GM03348 (cell line): Measurements from ENCODE around the gene RAD51B.
"Not testable (repeated sequence)": the region's sequence is repeated elsewhere in the genome, so short reads cannot be mapped to it uniquely, and the experiment has no call there.

ENCODE experiments used
- DNase-seq: peaks from one replicate; pipeline ENCODE4 v3.0.0; 2012; ENCODE audit warnings: low spot score

RAD51B gene

DNA sequence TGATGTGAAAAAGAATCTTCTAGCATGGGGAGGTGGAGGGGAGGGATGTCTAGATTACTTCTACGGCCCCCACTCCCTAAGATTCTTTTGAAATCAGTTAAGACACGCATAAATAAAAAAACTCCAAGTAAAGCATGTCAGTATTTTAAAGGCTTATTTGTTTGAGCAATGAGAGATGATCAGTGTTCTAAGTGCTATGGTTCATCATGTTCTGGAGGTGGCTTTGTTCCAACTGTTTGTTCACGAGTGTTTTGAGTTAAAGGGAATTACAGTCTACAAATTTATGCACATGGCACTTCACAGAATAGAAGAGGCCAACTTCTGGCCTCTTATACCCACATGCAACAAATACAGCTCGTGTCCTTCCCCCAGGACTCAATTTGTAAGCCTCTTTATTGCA is 394.9 kb downstream of the RAD51B start:
- no peak for DNase-seq

DNA sequence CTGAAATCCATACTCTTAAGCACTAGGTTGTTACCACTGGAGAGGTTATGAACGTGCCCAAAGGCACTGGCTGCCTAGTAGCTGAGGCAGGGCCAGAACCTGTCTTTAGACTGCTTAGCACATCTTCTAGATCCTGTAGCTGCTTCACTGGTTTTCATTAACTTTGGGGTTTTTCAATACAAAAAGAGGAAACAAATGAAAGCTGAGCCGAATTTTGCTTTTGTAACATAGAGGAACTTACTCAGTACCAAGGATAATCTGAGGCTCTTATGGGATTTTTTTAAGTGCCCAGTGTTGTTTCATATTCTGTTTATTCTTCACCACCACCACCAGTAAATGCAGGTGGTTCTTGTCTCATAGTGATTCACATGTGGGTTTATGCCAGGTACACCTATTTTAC is 396.1 kb downstream of the RAD51B start:
- no peak for DNase-seq

DNA sequence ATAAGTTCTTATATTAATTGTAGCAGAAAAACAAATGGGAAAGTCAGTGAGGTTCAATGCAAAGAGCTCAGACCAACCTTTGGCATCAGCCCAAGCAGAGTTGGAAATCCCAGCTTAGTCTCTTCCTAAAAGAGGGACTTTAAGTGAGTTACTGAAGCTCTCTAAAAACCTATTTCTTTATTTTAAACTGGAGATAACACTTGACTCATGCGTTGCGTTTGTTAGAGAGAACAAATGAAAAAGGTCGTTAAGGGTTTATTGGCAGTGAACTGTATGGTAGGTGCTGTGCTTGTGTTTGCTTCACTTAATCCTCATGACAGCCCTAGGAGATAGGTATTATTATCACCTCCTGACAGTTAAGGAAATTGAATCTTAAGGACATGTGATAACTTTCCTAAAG is 396.5 kb downstream of the RAD51B start:
- no peak for DNase-seq

DNA sequence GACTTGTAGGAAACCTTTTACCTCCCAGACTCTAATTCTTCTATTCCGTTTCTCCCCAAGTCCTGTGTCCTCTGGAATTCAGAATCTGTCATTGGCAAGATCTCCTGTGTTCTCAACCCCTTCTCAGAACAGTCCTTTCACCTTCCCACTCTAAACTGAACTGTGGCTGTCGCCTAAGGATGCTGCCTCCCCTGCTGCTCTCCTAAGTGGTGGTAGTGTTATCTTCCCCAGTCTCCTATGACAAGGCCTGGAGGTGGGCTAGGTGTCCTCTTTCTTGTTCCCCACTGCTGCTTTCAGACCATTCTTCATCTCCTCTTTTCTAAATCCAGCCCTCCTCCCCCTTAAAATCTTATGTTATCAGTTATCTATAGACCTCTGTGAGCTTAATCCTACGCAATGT is 397.4 kb downstream of the RAD51B start:
- no peak for DNase-seq

DNA sequence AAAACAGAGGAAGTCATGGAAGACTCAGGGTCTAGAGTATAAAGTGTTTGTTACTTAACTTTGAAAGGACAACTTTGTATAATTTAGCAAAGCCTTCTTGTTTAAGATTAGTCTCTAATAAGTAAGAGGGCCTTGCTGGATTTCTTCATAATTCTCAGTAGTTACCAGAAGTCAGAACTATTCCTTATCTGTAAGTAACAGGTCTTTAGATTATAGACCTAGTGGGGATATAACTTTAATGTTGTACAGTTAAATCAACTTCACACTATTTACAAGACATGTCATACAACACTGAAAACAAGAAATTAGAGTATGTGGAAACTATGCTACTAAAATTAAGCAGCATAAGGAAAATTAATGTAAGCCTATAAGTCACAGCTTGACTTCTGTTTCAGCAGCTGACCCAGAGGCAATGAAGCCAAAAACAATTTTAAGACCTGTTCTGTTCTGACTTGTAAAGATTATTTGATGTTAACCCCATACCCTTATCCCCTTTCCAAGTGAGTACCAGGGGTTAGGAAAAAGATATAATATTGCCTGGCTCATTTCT is 398.3 kb downstream of the RAD51B start:
- DNase-seq = no peak

DNA sequence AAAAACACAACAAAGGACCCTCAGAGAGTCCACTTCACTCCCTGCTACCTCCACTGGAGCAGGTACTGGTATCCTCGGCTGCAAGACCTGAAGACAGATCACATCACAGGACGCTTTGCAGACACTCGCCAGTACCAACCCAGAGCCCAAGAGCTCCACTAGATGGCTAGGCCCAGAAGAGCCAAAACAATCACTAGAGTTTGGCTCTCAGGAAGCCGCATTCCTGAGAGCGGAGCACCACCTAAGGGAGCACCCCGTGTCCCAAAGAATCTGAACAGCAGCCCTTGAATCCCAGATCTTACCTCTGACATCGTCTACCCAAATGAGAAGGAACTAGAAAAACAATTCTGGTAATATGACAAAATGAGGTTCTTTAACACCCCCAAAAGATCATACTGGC is 399.8 kb downstream of the RAD51B start:
- DNase-seq = no peak

DNA sequence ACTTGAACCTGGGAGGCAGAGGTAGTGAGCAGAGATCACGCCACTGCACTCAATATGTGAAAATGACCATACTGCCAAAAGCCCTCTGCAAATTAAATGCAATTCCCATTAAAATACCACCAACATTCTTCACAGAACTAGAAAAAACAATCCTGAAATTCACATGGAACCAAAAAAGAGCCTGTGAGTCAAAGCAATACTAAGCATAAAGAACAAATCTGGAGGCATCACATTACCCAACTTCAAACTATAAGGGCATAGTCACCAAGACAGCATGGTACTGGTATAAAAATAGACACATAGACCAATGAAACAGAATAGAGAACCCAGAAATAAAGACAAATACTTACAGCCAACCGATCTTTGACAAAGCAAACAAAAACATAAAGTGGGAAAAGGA is 401.5 kb downstream of the RAD51B start:
- DNase-seq = not testable (repeated sequence)

DNA sequence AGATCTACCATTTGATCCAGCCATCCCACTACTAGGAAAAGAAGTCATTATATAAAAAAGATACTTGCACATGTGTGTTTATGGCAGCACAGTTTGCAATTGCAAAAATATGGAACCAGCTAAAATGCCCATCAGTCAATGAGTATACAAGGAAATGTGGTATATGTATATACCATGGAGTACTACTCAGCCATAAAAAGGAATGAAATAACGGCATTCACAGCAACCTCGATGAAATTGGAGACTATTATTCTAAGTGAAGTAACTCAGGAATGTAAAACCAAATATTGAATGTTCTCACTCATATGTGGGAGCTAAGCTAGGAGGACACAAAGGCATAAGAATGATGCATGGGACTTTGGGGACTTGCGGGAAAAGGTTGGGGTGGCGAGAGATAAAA is 402.6 kb downstream of the RAD51B start:
- no peak for DNase-seq

DNA sequence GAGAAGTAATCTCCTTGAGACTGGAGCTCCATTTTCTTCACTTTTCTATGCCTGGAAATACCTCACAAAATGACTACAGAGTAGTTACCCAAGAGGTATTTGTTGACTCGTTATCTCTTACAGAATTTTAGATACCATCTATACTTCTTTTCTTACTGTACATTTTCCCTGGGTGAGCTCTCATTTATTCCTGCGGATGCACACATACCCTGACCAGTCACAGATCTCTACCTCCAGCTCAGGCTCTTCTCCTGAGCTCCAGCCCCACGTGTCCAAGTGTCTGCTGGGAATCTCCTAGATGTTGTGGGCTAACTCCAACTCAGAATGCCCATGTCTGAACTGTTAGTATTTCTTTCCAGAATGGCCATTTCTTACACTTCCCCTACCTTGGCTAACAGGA is 403.1 kb downstream of the RAD51B start:
- no peak for DNase-seq

DNA sequence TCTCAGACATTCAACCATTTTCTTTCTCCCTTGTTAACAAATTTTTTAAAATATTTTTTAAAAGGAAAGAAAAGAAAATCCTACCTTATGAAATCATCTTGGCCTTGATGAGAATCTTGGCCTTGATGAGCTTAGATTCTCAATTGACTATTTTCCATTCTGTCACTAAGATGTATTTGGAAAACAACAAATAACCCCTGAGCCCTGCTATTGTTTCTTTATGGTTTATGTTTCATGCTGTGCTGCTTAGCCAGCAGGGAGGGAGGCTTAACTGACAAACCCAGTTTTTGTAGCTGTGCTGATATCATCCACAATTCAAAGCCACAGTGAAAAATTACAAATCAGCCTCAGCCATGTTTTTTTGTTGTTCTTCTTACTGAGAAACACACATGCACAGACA is 404.1 kb downstream of the RAD51B start:
- DNase-seq = no peak

DNA sequence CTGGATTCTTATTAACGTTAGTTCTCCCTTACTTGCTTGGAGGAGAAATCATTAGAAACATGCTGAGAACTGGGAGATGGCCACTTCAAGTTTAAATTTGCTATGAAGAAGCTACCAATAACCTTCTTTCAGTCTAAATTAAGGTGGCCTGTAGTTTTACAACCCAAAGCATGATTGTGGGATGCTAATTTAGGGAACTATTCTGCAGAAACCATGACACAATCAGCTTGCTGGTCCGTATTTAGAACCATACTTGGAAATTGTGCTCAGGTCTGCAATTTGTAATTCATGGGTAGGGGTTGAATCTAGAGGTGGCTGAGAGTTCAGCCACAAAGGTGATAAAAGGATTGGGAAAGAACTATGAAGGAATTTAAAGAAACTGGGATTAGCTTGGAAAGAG is 405.7 kb downstream of the RAD51B start:
- no peak for DNase-seq

DNA sequence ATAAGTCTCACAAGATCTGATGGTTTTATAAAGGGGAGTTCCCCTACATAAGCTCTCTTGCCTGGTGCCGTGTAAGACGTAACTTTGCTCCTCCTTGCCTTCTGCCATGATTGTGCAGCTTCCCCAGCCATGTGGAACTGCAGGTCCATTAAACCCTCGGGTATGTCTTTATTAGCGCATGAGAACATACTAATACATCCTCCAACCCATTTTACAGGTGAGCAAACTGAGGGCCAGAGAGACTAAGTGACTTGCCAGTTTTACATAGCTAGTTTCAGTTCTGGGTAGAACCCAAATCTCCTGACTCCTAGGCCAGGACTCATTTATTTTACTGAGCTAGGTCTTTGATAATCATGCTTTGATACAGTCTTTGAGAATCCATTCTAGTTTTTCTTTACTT is 406.9 kb downstream of the RAD51B start:
- no peak for DNase-seq

DNA sequence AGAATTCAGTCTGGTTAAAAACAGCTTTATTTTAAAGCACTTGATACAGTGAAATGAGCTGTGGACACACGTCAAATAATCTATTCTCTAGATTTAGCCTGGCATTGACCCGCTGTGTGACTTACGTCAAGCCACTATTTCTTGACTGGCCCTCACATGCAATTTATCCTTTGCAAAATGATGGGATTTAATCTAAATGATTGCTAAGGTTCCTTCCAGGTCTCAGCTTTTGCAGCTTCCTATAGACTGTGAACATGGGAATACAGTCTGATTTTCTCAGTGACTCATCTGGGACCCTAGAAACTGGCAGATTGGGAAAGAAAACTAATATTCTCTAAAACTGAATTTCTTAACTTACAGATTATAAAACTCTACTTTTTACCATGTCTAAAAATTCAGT is 409.1 kb downstream of the RAD51B start:
- DNase-seq = no peak

DNA sequence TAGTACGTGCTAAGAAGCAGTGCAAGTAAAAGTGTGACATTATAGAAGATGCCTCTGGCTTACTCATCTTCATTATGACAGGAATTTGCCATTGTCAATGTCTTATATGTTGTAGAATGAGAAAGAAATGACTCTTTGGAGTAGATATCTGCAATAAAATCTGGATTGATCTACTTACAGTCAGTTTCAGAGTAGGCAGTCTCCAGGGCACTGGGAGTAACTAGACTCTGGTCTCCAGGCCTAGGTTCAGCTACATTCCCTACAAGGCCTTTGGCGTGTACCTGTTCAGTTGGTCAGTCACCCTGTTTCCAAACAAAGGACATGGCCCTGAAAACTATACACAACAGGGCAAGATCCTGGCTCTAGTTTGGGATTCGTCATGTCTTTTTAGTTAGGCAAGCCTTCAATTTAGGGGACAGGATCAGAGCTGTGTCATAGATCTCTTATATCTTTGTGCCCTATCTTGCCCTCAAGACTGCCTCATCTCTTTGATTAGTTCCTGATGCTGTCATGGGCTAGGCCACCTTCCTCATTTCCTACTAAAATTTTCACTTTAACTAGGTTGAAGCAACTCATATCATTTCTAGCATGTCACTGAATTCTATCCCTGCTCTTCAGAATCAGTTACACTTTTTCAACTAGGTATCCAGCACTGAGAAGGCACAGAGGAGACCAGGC is 410.0 kb downstream of the RAD51B start:
- no peak for DNase-seq

DNA sequence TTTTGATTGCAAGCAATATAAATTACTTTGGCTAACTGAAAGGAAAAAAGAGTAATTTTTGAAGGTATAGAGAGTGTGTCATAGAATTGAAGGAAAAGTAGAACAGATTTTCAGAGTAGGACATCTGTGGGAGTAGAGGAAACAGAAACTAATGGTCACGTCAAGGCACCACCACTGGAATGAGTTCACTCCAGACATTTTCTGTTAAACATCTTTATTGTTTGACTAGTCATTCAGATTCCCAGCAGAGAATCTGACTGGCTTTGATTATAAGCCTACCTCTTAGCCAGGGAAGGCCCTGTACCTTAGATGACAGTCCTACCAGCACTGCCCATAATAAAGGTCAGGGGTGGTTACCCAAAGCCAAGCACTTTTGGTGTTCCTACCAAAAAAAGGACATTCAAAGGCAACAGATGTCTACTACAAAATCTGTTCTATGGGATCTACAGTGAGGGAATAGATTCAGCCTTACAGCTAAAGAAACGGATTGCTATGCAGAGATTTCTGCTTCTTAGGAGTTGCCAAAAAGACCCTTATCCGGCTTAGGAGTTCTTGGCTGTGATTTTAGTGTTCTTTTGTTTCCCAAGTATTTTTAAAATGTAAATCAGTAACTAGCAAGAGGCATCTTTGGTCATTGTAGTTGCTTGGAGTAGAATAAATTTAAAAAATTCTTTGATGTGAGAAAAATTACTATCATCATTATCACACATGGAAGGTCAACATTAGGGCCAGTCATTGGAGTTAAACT is 410.8 kb downstream of the RAD51B start:
- DNase-seq = no peak

DNA sequence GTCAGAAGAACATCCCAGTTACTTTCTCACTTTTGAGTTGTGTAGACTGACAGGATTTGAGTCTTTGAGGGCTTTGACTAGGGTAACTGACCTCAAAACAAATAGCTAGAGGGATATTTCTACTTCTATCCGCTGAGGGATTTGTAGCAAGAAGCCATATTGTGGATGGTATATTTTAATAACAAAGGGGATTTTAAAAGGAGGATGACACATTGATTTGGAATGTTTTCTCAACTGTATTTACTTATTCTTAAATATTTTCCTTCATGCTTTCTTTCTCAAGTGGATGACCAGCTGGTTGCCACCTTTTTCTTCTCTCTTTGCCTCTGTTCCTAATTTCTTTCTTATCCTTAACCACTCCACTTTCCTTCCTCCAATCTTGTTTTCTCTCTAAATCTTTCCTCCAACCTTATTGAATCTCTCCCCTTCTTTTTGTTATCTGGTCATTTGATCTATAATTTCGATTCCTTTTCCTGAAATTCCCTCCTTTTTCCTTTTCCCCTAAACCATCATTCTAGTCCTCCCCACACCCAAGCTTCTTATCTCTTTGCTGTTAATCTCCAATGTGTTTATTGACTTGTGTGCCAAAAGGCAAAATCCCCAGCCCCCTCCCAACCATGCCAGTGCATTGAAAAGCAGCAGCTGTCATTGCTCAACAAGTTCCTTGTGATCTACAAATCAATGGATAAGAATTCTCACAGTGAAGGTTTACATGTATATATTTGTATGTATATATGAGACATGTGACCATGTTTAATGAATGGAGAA is 411.6 kb downstream of the RAD51B start:
- no peak for DNase-seq

DNA sequence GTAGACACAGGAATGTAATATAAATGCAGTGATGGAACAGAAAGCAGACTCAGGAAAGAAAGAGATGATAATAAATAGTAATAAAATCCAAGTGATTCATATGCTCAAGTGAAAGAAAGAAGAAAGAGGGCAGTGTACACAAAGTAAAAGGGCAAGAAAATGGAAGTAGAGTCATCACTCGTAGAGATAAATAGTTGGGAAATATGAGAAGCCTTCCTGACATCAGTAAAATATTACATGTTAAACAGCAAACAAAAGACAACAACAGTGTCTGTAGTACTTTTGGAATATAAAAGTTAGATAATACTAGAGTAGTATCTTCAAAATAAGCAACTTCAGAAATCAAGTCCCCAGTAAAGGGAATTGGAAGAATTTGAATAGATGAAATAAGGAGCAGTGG is 412.3 kb downstream of the RAD51B start:
- DNase-seq = no peak

DNA sequence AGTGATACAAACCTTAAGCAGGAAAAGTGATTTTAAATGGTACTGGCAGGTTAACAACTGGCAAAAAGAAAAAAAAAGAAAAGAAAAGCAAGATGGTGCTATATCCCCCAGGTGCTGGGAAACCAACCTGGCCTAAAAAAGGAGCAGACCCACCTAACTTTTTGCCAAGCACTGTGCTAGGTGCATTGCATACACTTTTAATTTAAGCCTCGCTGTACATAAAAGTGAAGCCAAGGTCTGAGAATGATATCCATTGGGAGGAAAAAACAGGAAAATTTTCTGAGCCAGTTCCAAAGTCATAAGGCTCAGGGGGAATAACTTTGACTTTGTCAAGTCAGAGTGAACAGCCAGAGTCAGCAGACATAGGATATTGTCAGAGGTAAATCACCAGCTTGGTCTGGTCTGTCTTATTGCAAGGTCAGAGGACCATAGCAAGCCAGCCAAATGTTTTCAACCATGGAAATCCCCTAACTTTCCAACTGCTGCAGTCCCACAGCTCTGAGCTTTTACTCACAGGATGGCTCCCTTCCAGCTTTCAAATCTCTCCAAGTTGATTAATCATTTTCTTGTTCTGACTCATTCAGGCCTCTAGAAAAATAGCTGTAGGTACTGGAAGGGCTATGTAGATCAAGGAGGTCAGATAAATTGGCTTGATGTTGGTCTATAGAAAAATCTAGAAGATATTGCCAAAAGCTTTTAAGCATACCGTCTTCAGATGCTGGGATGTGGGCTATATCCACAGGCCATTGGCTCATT is 412.9 kb downstream of the RAD51B start:
- peak; percentile 80 for DNase-seq

DNA sequence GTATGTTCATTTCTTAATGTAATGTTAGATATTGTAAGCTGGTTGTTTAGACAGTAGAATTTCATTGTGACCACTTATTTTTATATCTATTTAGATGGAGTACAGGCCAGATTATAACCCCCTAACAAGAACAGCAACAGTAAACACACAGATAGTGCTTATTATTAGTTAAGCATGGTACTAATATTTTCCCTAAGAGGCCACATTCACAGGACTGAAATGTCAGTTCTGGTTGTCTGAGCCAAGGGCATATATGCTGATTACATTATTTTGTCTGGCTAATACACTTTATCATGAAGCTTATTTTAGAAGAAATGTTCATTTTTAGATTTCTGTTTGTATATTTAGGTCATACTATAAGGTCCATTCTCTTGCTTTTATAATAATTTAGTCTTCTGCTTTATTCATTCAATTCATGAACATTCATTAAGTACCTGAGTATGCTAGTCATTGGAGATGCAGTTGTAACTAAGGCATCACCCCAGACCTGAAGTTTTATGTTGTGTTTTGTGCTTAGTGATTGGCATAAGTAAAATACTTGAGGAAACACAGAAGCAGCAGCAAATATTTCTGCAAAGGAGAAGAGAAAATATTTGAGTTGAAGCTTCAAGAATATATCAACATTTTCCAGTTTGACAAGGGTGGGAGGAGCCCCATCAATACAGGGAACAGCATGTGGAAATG is 413.7 kb downstream of the RAD51B start:
- no peak for DNase-seq

DNA sequence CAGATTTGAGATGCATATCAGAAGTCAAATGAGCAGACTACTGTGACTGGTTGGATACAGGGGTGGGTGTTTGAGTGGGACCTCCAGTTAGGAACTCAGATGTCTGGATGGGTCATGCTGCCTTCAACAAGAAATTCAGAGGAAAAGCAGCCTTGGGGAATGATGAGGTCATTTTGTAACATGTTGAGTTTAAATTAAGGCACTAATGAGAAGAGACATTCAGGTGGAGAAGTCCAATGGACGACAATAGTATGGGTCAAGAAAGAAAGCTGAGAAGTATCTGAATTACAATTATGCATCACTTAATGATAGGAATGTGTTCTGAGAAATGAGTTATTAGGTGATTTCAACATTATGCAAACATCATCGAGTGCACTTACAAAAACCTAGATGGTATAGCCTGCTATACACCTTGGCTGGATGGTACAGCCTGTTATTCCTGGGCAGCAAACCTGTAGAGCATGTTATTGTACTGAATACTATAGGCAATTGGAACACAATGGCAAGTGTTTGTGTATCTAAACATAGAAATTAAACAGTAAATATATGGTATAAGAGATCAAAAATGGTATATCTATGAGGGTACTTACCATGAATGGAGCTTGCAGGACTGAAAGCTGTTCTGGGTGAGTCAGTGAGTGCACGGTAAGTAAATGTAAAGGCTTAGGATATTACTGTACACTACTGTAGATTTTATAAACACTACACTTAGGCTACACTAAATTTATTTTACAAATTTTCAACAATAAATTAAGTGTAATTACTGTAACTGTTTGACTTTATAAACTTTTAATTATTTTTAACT is 414.7 kb downstream of the RAD51B start:
- no peak for DNase-seq

DNA sequence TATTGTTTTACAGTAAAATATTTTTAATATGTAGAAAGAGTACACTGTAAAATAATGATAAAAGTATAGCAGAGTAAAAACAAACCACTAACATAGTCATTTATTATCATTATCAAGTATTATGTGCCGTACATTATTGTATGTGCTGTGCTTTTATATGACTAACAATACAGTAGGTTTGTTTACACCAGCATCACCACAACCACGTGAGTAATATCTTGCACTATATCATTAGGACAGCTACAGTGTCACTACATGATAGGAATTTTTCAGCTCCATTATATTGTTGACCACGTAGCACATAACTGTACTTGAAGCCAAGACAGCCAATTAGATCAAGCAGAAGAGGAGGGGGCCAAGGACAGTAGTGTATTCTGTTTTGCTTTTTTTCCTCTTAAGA is 415.4 kb downstream of the RAD51B start:
- DNase-seq = no peak
